HG03354 (cell line): Measurements from ENCODE around the gene CNNM3.

ENCODE experiments used
- ATAC-seq: cut with Tn5 transposase; IDR thresholded peaks from one replicate; pipeline ENCODE4 v1.9.1; 2021; ENCODE audit warnings: mild to moderate bottlenecking; ENCODE audit not compliant: unreplicated experiment, poor library complexity, severe bottlenecking

The CNNM3 gene

DNA sequence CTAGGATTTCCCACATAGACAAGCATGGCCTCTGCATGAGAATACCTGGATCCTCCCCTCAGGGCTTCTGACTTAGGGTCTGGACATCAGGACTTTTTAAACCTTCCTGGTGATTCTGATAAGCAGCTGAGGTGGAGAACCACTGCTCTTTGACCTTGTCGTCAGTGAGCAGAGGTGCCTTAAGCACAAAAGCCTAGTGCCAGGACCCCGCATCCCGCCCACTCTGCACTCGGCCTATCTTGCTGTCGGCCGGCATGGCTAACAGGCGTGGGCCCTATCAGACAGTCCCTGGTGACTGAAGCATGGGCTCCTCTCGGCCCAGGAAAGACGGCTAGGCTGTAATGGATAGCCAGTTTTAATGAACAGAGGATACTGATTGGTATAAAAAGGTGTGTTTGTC lies 21.5 kb downstream of the CNNM3 start:
- no peak for ATAC-seq

DNA sequence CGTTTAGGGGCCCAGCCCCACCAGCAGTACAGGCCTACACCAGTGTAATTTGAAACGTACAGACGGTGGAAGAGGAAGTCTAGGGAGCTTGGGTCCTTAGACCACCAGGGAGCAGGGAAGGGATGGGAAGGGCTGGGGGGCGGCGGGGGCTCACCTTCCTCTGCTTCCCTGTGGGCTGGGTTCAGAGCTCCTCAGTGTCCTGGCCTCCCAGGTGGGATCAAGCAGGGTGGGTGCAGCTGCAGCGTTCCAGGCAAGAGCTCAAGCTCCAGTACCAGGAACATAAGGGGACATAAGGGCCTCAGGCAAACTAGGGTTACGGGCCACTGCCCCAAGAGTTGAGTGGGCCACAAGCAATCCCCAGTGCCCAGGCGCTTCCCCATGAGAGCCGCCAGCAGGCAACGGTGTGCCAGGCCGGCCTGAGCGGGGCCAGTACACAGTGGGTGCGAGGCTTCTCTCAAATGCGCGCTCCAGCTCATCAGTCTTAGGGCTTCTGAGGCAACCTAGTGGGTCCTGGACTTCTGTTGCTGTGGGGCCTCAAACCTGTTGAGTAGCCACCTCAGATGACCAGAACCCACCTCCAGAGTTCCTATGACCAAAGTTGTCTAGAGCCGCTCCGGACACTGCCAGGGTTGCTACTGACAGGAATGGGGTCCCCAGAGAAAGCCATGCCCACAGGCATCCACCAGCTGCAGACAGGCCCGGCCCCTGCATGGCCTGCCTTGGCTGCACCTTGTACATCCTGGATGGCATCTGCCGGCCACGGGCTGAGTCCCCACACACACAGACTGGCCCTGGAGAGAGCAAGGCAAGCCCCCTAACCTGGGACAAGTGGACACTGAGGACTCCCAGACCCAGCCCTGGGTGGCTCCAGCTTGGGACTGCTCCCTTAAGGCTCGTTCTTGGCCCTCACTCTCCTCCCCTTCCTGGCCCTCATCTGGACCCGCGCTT lies 22.6 kb downstream of the CNNM3 start:
- ATAC-seq = peak; percentile 11

DNA sequence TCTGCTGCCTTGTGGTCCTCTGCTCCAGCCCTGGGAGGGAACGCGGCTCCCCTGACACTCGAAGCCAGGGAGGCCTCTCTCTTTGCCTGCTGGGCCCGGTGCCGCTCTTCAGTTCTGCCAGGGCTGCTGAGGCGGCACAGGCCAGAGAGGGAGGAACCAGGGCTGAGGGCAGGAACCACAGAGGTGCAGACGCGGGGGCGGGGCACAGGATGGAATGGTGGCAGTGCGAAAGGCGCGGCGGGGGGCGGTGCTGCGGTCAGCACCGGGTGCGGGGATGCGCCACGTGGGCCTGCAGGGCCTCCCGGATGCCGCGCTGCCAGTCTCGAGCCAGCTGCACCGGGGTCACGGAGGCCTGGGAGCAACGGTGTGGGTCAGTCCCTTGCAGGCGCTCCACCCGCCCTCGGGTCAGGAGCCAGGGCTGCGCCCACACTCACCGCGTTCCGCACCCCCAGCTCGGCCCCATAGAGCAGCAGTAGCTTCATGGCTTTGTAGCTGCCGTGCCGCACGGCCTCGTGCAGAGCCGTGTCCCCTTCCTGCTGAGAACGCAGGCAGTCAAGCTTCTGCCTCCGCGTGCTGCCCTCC lies 23.3 kb downstream of the CNNM3 start:
- ATAC-seq = peak; percentile 72

DNA sequence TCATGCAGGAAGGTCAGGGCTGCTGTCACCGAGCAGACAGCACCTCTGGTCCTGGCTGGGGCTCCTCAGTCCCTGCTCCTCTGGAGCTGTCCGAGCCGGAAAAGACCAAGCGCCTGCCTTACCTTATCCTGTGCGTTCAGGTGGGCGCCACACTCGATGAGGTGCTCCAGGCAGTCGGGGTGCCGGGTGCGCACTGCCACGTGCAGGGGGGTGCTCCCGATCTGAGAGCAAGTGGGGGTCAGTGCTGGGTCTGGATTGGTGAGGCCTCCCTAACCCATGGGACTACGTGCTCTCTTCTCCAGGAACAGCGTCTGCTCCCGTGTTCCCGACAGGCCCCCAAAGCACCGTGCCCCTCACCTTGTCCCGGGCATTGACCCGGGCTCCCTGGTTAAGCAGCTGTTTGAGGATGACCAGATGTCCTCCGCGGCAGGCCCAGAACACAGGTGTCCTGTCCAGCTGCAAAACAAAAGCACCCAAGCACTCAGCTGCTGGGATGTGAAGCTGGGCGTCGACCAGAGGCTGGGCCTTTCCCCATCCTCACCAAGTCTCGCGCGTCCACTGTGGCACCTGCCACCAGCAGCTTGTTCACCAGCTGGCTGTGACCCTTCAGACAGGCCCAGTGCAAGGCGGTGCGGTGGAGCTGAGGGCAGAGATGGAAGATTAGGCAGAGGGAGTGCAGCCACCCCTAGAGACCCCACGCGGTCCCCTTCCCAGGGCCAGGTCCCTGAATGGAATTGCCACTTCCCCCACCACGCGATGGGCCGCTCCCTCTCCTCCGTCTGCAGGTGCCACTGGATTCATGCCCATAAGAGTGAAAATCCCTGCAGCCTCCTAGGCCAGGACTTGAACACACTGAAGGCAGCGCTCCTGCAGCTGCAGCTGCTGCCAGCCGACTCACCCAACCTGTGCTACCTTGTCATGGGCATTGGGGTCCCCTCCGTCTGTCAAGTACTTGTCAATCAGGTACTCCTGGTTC lies 24.1 kb downstream of the CNNM3 start:
- ATAC-seq = no peak

DNA sequence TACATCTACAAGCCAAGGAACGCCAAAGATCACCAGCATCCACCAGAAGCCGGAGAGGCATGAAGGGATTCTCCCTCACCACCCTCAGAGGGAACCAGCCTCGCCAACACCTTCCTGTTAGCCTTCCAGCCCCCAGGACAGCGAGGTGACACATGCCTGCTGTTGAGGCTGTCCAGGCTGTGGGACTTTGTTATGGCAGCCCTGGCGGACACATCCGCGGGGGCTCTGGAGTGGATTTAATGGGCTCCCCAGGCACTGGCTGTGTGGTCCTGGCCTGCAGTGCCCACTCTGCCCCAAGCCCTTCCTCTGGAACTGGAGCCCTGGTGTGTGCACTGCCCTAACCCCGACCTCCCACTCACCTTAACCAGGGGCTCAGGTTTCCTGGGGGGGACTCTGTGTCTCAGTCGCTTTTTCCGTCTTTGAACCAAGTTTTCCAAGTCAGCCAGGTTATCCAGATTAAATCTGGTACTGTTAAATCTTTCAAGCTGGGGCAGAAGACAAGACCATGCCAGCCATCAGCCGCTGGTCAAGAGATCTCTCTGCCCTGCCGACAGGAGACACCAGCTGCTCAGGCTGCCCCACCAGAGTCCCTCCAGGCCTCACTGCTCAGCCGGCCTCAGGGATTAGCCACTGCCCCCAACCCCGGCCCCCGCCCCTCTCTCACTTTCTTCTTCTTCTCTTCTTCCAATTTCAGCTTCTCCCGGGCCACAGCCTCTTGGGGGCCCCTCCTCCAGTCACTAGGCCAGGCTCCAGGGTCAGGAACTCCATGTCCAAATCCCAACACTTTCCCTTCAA lies 25.8 kb downstream of the CNNM3 start:
- no peak for ATAC-seq

DNA sequence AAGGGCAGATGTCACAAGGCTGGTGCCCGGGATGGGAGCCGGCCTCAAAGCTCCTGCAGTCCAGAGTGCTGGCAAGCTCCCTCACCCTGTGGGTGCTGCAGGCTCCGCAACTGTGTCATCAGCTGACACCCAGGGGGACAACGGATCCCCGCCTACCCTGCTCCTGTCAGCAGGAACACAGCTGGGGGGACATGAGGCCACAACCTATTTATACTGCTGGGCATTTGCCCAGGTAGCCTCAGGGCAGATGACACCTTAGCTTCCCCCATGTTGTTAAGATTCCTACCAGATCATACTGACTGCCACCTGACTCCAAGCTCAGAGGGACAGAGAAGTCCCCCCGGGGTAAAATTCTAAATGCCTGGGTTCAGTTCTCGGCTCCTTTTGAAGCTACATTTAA lies 26.5 kb downstream of the CNNM3 start:
- ATAC-seq = no peak

DNA sequence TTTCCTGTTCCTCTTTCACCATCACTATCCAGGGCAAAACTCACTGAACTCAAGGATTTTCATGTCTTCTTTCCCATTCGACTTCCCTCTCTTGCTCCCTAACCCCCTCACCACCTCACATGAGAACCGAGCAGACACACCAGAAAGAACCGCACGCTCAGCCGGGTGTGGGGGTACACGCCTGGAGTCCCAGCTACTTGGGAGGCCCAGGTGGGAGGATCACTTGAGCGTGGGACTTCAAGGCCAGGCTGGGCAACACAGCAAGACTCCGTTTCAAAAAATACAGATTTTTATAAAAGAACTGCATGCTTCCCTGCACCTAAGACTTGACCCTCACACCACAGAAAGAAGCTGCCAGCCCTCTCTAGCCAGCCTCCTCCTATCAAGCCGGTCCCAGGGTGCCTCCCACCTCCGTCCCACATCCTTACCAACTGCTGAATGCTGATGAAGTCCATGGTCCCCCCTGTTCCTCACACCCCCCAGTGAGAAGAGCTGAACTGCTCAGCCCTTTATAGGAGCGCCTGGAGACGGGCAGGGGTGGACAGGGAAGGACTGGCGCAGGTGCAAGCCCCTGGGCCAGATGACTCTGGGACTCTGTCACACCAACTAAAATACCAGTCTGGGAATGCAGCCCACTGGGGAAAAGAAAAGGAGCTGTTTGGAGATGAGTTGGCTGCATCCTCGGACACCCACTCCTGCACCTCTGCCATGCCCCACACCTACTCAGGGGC lies 27.6 kb downstream of the CNNM3 start, which contains the start of gene ANKRD23:
ANKRD23 (minus strand) TSS at position 484 of the 731 bp plus-strand sequence; CDS start at position 455, 29 bp downstream.
- ATAC-seq = no peak

DNA sequence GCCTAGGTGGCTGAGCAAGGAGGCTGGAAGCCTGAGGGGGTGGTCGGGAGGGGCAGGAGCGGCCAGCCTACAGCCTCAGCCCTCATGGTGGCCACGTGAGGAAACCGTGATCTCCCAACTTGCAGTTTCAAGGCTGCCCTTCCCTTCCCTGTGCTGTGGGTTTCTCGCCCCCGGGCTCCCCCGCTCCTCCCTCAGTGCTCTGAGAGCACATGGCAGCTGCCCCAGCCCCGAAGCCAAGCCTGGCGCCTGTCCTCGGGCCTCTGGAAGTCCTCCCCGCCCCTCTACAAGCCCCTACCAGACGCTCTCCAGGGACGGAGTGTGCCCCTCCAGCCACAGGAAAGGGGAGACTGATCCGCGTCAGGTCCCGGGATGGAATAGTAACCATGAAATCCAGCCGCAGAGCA lies 28.3 kb downstream of the CNNM3 start:
- no peak for ATAC-seq

DNA sequence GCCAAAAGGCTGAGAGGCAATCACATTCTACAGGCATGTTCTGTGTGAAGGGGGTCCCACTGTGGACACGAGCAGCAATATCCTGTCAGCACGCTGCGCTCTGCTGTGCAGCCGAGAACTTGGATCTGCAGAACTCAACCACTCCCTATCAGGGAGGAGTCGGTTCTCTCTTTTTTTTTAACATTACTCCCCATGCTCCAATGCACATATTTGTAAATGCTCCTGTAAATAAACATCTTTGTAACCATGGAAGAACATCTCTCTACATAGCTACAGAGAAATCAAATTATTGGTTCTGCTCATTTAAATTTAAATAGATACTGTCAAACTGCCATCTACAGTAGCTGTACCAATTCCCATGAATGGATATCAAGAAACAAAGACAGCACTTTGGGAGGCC lies 30.8 kb downstream of the CNNM3 start:
- ATAC-seq = no peak

DNA sequence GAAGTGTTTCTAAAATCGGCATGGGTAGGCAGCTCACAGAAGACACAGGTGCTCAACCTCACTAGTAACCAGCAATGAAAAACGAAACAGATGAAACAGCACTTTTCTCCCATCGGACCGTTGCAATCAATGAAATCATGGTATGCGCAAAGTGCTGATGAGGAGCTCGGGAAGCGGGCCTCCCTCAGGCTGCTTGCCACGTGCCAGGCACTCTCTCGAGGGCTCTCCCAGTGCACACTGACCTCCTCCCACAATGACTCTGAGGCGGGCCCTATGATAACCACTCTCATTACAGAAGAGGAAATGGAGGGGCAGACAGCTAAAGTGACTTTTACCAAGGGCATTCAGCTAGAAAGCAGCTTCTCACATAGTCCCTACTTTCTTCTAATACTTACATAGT lies 31.5 kb downstream of the CNNM3 start:
- no peak for ATAC-seq

DNA sequence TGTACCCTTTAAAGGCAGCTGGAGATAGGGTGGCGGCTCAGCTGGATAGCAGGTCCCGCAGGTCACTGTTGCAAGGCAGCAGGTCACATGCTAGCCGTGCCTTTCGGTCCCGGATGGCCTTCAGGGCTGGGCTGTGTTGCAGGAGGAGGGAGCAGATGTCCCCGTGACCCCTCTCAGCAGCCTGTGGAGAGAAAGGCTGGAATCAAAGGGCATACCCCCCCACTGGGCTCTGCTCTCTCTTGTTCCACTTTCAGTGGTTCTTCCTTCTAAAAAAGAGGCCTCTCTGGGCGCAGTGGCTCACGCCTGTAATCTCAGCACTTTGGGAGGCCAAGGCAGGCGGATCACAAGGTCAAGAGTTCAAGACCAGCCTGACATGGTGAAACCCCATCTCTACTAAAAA lies 32.2 kb downstream of the CNNM3 start:
- no peak for ATAC-seq

DNA sequence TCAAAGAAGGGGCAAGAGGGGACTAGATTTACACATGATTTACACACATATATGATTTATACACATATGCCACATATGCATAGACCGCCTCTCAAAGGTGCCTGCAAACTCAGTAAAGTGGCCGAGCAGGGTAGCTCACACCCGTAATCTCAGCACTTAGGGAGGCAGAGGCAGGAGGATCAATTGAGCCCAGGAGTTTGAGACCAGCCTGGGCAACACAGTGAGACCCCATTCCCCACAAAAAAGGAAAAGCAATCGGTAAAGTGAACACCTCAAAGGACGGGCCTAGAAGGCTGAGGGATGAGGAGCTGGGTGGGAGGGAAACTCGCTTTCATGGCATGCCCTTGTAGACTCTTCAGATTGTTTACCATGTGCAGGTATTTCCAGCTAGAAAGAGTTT lies 36.6 kb downstream of the CNNM3 start:
- no peak for ATAC-seq

DNA sequence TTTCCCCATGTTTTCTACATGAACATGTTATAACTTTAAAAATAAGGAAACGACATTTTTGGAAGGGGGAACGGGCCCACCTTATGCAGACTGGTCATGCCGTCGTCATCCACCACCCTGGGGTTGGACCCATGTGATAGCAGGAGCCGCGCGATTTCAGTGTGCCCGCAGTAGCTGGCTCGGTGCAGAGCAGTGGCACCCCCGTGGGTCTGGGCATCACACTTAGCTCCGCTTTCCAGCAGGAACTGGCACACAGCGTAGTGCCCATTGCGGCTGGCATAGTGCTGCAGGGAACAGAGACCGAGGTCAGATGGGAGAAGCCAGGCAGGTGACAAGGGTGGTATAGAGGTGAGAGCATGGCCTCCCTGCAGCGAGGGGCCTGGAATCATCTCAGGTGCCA lies 37.3 kb downstream of the CNNM3 start:
- no peak for ATAC-seq

DNA sequence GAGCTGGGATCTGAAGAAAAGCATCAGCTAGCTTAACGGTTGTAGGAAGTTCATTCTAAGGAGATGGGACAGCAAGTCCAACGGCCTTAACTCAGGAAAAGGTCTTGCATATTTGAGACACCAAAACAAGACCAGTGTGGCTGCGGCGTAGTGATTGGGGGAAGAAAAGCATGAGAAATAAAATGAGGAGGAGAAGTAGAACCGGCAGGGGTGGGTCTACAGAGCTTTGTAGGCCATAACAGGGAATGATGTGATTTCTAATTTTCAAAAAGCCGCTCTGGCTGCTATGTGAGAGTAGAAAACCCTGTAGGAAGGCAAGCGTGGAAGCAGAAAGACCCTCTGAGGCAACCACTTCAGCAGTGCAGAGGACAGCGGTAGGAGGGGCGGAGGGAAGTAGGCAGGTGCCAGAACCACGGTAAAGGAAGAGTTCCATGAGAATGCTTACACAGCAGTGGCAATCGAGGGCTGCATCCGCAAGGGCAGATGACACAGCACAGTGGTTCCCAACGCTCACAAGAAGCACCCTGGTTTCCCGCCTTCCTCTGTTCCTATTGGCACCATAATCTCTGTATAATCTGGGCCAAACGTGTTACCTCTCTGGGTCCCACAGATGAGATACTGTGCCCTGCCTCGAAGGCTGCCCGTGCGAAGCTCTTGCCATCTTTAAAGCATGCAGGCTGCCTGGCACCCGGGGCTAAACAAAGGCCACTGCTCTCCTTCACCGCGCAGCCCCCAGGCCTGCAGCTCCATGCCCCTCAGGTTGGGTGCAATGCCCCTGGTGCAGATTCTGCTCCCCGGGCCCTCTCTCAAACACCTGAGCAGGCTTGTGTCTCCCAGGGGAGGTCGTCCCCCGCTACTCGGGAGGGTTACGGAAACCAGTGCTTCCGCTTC lies 41.0 kb downstream of the CNNM3 start:
- ATAC-seq = peak; percentile 0

DNA sequence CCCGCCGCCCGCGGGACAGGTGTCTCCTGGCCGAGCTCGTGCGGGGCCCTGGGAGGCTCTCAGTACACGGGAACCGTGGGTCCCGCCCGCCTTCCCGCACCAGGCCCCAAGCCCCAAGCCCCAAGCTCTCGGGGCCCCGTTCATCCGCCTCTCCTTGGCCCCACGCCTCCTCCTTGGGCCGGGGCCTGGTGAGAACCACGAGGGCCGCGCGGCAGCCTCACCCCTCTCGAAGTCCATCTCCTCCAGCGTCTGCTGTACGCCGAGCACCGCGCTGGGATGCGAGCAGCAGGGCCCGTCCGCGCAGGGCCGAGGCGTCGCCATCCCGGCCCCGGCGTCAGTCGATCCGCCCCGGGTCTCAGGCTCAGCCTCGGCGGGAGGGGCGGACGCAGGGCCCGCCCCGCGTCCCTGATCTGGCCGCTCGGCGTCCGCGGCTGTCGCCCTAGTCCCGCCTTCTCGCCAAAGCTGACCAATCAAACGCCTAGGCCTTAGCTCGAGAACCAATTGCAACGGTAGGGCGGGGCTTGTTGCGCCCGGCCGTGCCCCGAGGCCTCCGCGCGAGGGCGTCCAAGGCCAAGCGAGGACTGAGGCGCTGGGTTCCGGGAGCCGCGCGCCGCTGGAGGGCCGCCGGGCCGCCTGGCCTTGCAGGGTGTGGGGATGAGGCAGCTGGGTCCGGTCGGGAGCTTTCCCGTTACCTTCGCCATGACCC lies 41.8 kb downstream of the CNNM3 start, which contains the start of gene ANKRD39:
ANKRD39 (minus strand) TSS at position 350 of the 706 bp plus-strand sequence; CDS start at position 321, 29 bp downstream.
- peak; percentile 91 for ATAC-seq

DNA sequence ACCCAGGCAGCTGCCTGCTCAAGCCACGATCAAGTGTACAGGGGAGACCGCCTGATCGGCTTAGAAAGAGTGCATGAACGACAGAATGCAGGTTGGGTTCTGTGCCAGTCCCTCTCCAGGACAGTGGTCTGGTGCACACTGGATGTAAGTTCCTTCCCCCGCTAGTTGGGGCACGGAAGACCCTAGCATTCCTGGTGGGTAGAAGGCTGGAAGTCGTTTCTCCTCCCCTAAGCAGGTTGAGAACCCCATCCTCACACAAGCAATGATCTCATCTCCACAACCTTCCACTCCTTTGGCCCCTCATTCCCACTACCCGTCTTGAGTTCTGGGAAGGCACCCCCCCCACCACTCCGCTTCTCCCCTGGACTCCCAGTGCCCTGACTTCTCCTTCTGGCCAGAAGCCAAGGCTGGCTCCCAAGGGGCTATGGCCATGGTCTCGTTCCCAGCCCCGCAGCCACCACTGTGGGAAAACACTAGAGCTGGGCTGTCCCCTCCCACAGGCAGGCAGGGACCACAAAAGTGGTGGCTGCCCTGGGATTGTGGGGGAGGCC lies 43.1 kb downstream of the CNNM3 start:
- ATAC-seq = no peak

DNA sequence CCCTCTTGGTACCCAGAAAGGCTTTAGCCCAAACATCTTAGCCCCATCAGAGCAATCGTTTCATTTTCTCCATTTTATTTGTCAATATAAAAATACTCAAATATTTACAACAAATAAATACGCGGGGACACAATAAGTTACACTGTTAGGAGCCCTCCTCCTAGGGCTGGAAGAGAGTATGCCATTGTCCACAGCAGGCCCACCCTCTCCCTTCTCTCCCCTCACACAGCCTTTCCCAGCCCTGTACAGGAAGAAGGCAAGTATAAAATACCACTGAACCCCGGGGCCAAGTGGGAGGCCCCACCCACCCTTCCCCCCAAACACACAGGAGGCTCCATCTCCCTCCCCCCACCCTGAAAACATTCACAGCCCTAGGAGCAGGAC lies 43.6 kb downstream of the CNNM3 start:
- ATAC-seq = no peak
